GM18520 (cell line): Measurements from ENCODE around the gene ZFYVE16.
"Not testable (repeated sequence)": the region's sequence is repeated elsewhere in the genome, so short reads cannot be mapped to it uniquely, and the experiment has no call there.

Experiments used
- ATAC-seq: cut with Tn5 transposase; IDR thresholded peaks from one replicate; pipeline ENCODE4 v1.9.1; 2021; ENCODE audit not compliant: unreplicated experiment

The ZFYVE16 gene

GRCh38 chr5:80407735-80408483 lies at the start of gene ZFYVE16:
Gene ZFYVE16, plus strand, starts transcription at chr5:80408064. Its CDS starts 26,084 bp downstream, at chr5:80434148.
- ATAC-seq: peak; percentile 77

GRCh38 chr5:80360914-80361444 lies 46.9 kb upstream of the ZFYVE16 start:
- ATAC-seq: no peak

GRCh38 chr5:80364892-80365291 lies 43.0 kb upstream of the ZFYVE16 start:
- no peak for ATAC-seq

GRCh38 chr5:80368661-80369480 lies 39.0 kb upstream of the ZFYVE16 start:
- ATAC-seq: no peak

GRCh38 chr5:80369521-80369920 lies 38.3 kb upstream of the ZFYVE16 start:
- ATAC-seq: no peak

- no peak for ATAC-seq
These were observed 37.5 kb upstream of the ZFYVE16 start for GRCh38 chr5:80370390-80370789.

- no peak for ATAC-seq
These were observed 35.1 kb upstream of the ZFYVE16 start for GRCh38 chr5:80372780-80373179.

- no peak for ATAC-seq
These were observed 33.7 kb upstream of the ZFYVE16 start for GRCh38 chr5:80374188-80374587.

GRCh38 chr5:80376557-80376956 lies 31.3 kb upstream of the ZFYVE16 start:
- ATAC-seq: no peak

GRCh38 chr5:80382488-80382887 lies 25.4 kb upstream of the ZFYVE16 start:
- ATAC-seq: no peak

- no peak for ATAC-seq
These were observed 20.6 kb upstream of the ZFYVE16 start for GRCh38 chr5:80387063-80387768.

GRCh38 chr5:80389580-80389979 lies 18.3 kb upstream of the ZFYVE16 start:
- ATAC-seq: no peak

- not testable (repeated sequence) for ATAC-seq
These were observed 17.5 kb upstream of the ZFYVE16 start for GRCh38 chr5:80390413-80390812.

- ATAC-seq: not testable (repeated sequence)
These were observed 16.6 kb upstream of the ZFYVE16 start for GRCh38 chr5:80391267-80391666.

GRCh38 chr5:80399526-80400239 lies 8.2 kb upstream of the ZFYVE16 start:
- ATAC-seq: peak; percentile 87

- not testable (repeated sequence) for ATAC-seq
These were observed 7.5 kb upstream of the ZFYVE16 start for GRCh38 chr5:80400368-80400767.

GRCh38 chr5:80403782-80404181 lies 4.1 kb upstream of the ZFYVE16 start:
- no peak for ATAC-seq

- no peak for ATAC-seq
These were observed 707 bp upstream of the ZFYVE16 start for GRCh38 chr5:80406980-80407734.

GRCh38 chr5:80408484-80409366 lies 861 bp downstream of the ZFYVE16 start:
- no peak for ATAC-seq
